ENCODE data around the gene GNG11.

- TF ChIP-seq YY1 (IDR thresholded peaks at IDR 0.05; ENCODE audit: insufficient read depth, insufficient read length) (no peak), SUZ12 (IDR thresholded peaks at IDR 0.05; ENCODE audit: extremely low read depth, insufficient read depth, insufficient read length) (no peak), ZNF274 (IDR thresholded peaks at IDR 0.05; ENCODE audit: low read depth, low read length) (no peak)
Observed at GRCh38 chr7:93895859-93896600, 25.5 kb upstream of the GNG11 start.
